ENCODE results near the gene LCN6.

DNA sequence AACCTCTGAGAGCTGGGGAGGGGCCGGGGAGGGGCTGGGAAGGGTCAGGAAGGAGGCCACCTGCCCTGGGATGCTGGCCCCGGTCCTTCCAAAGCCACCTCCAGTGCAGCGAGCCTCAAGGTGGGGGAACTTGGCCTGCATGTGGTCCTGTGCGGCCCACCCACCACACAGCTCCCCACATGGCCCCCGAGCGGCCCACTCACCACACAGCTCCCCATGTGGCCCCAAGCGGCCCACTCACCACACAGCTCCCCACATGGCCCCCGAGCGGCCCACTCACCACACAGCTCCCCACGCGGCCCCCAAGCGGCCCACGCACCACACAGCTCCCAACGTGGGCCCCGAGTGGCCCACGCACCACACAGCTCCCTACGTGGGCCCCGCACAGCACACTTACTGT, 3.6 kb downstream of the LCN6 start:
- TF ChIP-seq, protein P1, sequence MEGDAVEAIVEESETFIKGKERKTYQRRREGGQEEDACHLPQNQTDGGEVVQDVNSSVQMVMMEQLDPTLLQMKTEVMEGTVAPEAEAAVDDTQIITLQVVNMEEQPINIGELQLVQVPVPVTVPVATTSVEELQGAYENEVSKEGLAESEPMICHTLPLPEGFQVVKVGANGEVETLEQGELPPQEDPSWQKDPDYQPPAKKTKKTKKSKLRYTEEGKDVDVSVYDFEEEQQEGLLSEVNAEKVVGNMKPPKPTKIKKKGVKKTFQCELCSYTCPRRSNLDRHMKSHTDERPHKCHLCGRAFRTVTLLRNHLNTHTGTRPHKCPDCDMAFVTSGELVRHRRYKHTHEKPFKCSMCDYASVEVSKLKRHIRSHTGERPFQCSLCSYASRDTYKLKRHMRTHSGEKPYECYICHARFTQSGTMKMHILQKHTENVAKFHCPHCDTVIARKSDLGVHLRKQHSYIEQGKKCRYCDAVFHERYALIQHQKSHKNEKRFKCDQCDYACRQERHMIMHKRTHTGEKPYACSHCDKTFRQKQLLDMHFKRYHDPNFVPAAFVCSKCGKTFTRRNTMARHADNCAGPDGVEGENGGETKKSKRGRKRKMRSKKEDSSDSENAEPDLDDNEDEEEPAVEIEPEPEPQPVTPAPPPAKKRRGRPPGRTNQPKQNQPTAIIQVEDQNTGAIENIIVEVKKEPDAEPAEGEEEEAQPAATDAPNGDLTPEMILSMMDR (IDR thresholded peaks at IDR 0.05; ENCODE audit: low read depth, low read length, poor library complexity, severe bottlenecking) = no peak
- no peak for TF ChIP-seq EZH2phosphoT487 (IDR thresholded peaks at IDR 0.05; ENCODE audit: borderline replicate concordance, low read length)
